ENCODE results near the gene FHOD3.

FHOD3 gene

GRCh38 chr18:36323421-36323820 is 25.9 kb downstream of the FHOD3 start:
- FAIRE-seq = no peak

DNA sequence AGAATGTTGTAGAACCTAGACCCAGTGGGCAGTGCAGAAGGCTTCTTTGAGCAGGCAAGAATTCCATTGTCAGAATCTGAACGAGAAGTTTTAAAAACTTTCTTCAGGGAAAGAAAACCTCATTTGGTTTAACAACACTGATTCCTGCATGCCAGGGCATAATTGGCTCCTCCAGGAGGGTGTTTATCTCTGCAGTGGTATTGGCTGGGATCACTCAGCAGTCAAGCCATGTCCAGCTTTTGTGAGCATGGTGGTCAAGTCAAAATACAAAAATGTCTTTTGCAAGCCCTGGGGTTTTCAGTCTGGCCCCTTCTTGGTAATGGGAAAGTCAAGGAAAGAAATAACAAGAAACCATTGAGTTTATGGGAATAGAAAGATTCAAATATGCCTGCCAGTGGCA is 28.3 kb downstream of the FHOD3 start:
- FAIRE-seq = no peak

- FAIRE-seq = no peak
Measured at GRCh38 chr18:36326771-36327170, 29.3 kb downstream of the FHOD3 start.

DNA sequence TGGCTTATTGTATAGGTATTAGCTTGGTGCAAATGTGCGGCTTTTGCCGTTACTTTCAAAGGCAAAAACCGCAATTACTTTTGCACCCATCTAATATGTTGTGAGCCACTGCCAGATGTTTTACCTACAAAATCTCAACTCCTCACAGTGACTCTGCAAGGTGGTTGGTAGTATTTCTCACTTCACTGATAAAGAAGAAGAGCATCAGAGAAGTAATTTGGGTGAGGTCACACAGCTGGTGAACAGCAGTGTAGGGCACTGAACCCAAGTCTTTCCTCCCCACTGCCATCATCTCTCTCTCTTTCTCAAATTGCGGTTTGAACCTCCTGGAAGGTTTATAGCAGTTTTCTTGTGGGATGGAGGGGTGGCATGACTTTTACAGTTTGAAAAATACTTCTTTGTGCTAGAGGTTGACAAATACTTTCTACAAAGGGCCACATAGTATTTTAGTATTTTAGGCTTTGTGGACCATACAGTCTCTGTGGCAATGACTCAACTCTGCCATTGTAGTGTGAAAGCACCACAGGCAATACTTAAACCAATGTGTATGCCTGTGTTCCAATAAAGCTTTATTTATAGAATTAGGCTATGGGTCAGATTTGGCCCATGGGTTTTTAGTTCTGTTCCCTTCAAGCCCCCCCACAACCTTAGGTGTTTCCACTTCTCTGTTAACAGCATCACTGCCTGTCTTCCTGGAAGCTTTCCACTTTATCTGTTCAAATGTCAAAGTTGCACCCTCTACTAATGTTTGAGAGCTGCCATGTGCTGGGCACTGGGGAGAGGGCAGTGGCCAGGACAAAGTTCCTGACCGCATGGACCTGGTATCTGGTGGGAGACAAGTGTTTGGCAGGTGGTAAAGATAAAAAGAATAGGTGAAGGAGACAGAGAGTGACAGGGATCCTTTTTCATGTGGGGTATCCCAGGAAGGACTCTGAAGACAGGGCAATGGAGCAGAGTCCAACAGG is 30.1 kb downstream of the FHOD3 start:
- no peak for FAIRE-seq

GRCh38 chr18:36328385-36328858 is 30.9 kb downstream of the FHOD3 start:
- FAIRE-seq = no peak

GRCh38 chr18:36328916-36329315 is 31.4 kb downstream of the FHOD3 start:
- no peak for FAIRE-seq

GRCh38 chr18:36329684-36330434 is 32.3 kb downstream of the FHOD3 start:
- FAIRE-seq = no peak

DNA sequence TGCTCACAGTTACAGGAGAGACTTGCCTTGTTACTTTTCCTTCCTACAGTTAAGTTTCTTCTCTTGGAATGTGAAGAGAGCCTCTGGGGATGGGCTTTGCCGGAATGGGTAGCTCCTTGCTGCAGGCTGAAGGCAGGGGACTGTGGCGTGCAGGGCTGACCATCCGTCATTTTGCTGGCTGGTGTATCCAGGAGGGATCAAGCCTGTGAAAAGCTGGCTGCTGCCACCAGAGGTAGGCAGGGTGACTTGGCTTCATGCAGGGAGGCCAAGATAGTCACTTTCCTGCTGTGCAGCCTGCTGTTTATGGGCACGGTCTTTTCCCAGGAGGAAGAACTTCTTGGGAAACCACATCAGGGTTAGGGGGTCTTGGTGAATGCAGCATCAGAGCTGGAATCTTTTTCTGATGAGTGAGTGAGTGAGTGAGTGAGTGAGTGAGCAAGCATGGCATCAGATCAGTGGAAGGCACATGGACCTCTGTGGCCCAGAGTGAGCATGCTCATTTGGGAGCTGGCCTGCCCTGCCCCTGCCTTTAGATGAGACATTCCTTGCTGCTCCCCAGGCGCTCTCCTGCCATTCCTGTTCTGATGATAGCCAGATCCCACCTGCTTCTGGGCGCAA is 33.0 kb downstream of the FHOD3 start:
- FAIRE-seq = no peak

GRCh38 chr18:36331521-36331971 is 34.0 kb downstream of the FHOD3 start:
- FAIRE-seq = no peak

DNA sequence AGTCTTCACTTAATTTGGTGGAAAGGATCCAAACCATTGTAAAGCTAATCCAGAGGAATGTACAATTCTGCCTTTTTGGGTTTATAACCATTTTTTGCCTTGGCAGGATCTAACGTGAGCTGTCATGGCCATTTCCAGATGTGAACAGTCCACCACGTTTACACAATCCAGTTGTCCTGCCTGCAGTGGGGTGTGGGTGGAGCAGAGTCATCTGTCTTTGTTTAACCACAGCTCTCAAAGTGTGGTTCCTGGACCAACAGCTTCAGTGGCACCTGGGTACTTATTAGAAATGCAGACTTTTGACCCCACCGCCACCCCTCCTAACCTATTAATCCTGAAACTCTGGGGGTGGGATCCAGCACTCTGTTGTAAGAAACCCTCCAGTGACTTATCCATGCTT is 35.9 kb downstream of the FHOD3 start:
- FAIRE-seq = no peak

- no peak for FAIRE-seq
Measured at GRCh38 chr18:36334798-36335197, 37.3 kb downstream of the FHOD3 start.

GRCh38 chr18:36335476-36336279 is 38.2 kb downstream of the FHOD3 start:
- no peak for FAIRE-seq

- no peak for FAIRE-seq
Measured at GRCh38 chr18:36337679-36338402, 40.3 kb downstream of the FHOD3 start.

DNA sequence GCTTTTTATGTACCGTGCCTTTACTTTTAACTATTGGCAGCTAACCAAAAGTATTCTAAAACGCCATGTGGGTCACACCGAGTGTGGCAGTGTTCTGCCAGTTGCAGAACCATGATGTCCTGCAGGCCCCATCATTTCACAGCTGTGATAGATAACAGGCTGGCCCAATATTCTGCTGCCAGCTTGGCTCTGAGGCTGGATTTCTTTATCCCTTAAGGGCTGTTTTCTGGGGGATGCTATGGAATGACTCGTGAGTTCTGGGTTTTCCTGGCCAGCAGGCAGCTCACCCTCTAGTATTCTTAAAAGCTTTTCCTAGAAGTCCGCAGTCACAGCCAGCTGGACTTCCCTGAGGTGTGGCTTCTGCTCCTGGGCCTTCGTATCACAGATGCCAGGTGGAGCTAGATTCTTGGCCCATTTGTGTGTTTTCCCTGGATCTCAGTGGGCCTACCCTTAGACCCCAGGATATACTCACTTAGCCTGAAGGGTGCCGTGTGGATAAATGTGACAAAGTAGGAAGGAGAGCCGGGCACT is 41.0 kb downstream of the FHOD3 start:
- FAIRE-seq = no peak

DNA sequence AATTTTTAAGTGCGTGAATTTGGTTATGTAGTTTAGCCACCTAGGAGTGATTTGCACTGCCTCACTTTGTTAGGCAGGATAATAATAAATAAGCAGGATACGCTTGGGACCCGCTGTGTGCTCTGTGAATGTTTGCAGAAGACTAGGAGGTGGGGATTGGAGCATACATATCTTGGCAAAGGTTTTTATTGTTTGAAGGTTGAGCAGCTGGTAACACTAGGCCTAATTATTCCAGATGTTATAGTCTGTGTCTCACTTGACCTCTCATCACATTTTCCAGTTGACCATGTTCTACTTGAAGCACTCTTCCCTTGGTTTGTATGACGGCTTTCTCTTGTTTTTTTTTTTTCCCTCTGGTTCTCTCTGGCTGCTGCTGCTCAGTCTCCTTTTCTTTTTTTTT is 42.7 kb downstream of the FHOD3 start:
- no peak for FAIRE-seq

DNA sequence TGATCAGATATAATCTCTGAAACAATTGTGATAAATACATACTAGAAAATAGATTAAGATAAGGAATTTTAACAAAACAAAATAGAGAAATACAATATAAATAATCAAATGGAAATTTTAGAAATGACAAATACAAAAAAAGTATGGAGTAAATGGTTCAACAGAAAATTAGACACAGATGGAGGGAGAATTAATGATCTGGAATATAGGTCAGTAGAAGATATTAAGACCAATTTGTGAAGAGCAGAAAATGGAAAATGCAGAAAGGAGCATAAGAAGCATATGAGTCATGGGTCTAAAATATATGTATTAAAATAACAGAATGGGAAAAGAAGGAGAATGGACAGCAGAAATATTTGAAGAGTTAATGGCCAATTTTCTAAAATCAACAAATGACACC is 44.4 kb downstream of the FHOD3 start:
- FAIRE-seq = no peak

DNA sequence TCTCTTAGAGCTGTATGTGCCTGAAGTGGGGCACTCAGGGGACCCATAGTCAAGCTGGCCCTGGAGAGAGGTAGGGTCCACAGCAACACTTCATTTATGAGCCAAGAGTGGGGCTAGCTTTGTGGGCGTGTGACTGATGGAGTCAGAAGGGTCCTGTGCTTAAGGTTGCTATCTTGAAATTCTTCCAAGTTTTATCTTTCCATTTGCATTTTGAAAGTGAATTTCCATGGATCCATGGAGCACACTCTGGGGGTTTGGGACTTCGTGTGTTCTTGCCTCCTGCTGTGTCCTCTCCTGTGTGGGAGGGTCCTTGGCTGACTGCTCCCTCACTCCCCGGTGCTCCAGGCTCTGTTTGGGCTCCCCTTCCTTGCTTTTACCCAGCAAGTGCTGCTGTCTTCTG is 50.8 kb downstream of the FHOD3 start:
- no peak for FAIRE-seq

DNA sequence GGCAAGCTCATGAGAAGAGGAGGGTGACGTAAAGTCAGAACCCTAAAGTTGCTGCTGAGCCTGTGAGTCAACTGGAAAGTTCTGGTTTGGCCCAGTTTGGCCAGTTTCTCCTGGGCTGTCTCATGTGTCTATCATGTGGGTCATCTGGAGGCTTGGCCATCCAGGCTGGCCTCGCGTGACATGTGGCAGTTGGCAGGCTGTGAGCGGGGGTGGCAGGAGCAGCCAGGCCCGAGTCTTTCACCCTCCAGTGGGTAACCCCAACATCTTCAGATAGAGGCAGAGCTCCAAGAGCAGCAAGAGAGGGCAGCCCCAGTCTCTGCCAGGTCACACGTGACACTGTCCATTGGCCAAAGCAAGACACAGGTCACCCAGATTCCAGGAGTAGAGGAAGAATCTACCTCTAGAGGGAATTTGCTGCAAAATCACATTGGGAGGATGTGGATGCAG is 51.5 kb downstream of the FHOD3 start:
- no peak for FAIRE-seq

DNA sequence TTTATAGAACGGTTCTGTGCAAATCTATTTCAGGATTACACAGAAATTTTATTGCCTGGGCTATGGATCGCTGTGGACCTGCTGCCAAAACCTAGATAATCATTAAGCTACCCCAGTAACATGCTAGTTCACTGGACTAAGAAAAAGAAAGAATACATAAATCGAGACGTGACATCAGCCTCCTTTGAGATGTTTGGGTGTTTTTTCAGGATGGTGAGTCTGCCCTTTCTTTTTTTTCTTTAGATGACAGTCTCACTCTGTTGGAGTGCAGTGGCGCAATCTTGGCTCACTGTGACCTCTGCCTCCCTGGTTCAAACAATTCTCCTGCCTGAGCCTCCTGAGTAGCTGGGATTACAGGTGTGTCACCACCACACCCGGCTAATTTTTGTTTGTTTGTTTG is 52.0 kb downstream of the FHOD3 start:
- FAIRE-seq = no peak

DNA sequence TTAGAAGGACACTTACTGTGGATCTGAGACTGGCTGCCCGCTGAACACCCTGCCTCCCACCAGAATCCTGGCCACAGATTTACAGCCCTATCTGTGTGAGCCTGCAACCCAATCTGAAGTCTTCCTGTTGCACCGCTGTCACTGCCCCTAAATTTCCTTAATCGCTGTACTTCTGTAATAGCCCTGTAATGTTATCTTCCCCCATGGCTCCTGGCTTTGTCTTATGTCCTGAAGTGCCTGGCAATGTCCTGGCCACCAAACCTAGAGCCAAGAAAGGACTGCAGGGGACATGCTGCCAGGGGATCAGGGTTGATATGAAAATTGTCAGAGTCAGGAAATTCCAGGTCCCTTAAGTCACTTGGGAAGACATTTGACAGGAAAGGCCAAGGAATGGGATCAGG is 52.7 kb downstream of the FHOD3 start:
- no peak for FAIRE-seq

DNA sequence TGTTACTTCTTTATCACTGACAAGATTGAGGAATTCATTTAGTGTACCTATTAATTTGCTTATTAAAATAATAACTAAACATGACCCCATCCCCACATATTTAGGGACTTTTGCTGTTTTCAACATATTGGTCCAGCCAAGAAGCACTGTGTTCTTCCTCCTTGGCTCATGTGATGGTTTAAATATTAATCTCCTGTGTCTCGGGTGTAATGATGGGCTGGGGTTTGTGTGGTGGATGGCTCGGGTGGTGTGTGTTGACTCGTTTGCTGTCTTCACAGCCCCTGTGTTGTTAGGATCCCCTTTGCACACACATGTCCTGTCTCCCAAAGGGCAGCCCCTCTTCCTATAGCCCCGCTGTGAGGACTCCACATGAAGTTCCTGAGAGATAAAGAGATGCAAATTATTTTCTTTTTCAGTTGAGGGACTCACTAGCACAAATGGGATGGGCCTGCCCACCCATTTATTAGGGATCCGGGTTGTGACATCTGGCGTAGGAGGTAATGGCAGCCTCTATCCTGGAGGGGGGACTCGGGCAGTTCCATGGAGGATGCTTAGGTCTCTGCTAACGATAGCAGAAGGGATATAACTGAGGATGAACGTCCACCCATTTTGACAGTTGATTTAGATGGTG is 53.4 kb downstream of the FHOD3 start:
- FAIRE-seq = no peak

All from G401.6 (cell line).